HL-60/S4 (cell line): Measurements from ENCODE around the gene PRDM16.
"Not testable (repeated sequence)": the region's sequence is repeated elsewhere in the genome, so short reads cannot be mapped to it uniquely, and the experiment has no call there.

Experiments
- in situ Hi-C: fragments of 300-500 bp; cut with MboI; formaldehyde crosslinking; loops from 2 replicates; pipeline ENCODE4 v1.14.3; 2022; ENCODE audit warnings: low sequenced_read_pairs

PRDM16 gene

GRCh38 chr1:3159121-3159520, 90.1 kb downstream of the PRDM16 start:
- in situ Hi-C loops, result no loop called here

GRCh38 chr1:3159996-3160395, 91.0 kb downstream of the PRDM16 start:
- in situ Hi-C loops, result no loop called here

- in situ Hi-C loops, result no loop called here
Measured at GRCh38 chr1:3160647-3161145, 91.7 kb downstream of the PRDM16 start.

GRCh38 chr1:3161176-3161840, 92.3 kb downstream of the PRDM16 start:
- in situ Hi-C loops, result no loop called here

- in situ Hi-C loops, result no loop called here
Measured at GRCh38 chr1:3162322-3162882, 93.4 kb downstream of the PRDM16 start.

- in situ Hi-C loops, result no loop called here
Measured at GRCh38 chr1:3163356-3163755, 94.4 kb downstream of the PRDM16 start.

GRCh38 chr1:3164671-3165070, 95.7 kb downstream of the PRDM16 start:
- in situ Hi-C loops, result no loop called here

- in situ Hi-C loops, result not testable (repeated sequence)
Measured at GRCh38 chr1:3165189-3165588, 96.2 kb downstream of the PRDM16 start.

- in situ Hi-C loops, result no loop called here
Measured at GRCh38 chr1:3166206-3166918, 97.4 kb downstream of the PRDM16 start.

- in situ Hi-C loops, result no loop called here
Measured at GRCh38 chr1:3167255-3167654, 98.3 kb downstream of the PRDM16 start.

- in situ Hi-C loops, result no loop called here
Measured at GRCh38 chr1:3168678-3169077, 99.7 kb downstream of the PRDM16 start.

GRCh38 chr1:3169665-3170356, 100.8 kb downstream of the PRDM16 start:
- in situ Hi-C loops, result no loop called here

- in situ Hi-C loops, result no loop called here
Measured at GRCh38 chr1:3170561-3171453, 101.8 kb downstream of the PRDM16 start.

GRCh38 chr1:3171761-3172160, 102.8 kb downstream of the PRDM16 start:
- in situ Hi-C loops, result no loop called here

- in situ Hi-C loops, result no loop called here
Measured at GRCh38 chr1:3172431-3173380, 103.7 kb downstream of the PRDM16 start.

- in situ Hi-C loops, result no loop called here
Measured at GRCh38 chr1:3173381-3173980, 104.5 kb downstream of the PRDM16 start.

GRCh38 chr1:3174487-3175247, 105.7 kb downstream of the PRDM16 start:
- in situ Hi-C loops, result no loop called here

GRCh38 chr1:3175486-3175885, 106.5 kb downstream of the PRDM16 start:
- in situ Hi-C loops, result no loop called here
